Ishikawa (cell line): Measurements from ENCODE around the gene TMEM141.

Experiments used
- CEBPB ChIP-seq: IDR thresholded peaks from 2 replicates; pipeline ENCODE4 v1.6.1; 2012
- CREB1 ChIP-seq: IDR thresholded peaks from 2 replicates; pipeline ENCODE4 v1.6.1; 2012; ENCODE audit warnings: low read depth
- EGR1 ChIP-seq: IDR thresholded peaks from 2 replicates; pipeline ENCODE4 v1.6.1; 2012
- EP300 ChIP-seq: IDR thresholded peaks from 2 replicates; pipeline ENCODE4 v1.6.1; 2012; ENCODE audit warnings: borderline replicate concordance
- FOXM1 ChIP-seq: IDR thresholded peaks from 2 replicates; pipeline ENCODE4 v1.6.1; 2012; ENCODE audit warnings: low read depth, borderline replicate concordance
- MAX ChIP-seq: IDR thresholded peaks from 2 replicates; pipeline ENCODE4 v1.6.1; 2012
- NFIC ChIP-seq: IDR thresholded peaks from 2 replicates; pipeline ENCODE4 v1.6.1; 2012
- RAD21 ChIP-seq: IDR thresholded peaks from 2 replicates; pipeline ENCODE4 v1.6.1; 2012; ENCODE audit warnings: low read depth
- TAF1 ChIP-seq: IDR thresholded peaks from 2 replicates; pipeline ENCODE4 v1.6.1; 2012; ENCODE audit warnings: low read depth, mild to moderate bottlenecking
- TCF12 ChIP-seq: IDR thresholded peaks from 2 replicates; pipeline ENCODE4 v1.6.1; 2012; ENCODE audit warnings: low read depth
- TEAD4 ChIP-seq: IDR thresholded peaks from 2 replicates; pipeline ENCODE4 v1.6.1; 2012
- USF1 ChIP-seq: IDR thresholded peaks from 2 replicates; pipeline ENCODE4 v1.6.1; 2012
- YY1 ChIP-seq: IDR thresholded peaks from 2 replicates; pipeline ENCODE4 v1.6.1; 2012; ENCODE audit warnings: low read depth
- ZBTB7A ChIP-seq: IDR thresholded peaks from 2 replicates; pipeline ENCODE4 v1.6.1; 2012; ENCODE audit warnings: low read depth
- TF ChIP-seq, protein P1 (sequence below): IDR thresholded peaks from 2 replicates; pipeline ENCODE4 v1.6.1; 2012; ENCODE audit warnings: low read depth, mild to moderate bottlenecking

The TMEM141 gene

DNA sequence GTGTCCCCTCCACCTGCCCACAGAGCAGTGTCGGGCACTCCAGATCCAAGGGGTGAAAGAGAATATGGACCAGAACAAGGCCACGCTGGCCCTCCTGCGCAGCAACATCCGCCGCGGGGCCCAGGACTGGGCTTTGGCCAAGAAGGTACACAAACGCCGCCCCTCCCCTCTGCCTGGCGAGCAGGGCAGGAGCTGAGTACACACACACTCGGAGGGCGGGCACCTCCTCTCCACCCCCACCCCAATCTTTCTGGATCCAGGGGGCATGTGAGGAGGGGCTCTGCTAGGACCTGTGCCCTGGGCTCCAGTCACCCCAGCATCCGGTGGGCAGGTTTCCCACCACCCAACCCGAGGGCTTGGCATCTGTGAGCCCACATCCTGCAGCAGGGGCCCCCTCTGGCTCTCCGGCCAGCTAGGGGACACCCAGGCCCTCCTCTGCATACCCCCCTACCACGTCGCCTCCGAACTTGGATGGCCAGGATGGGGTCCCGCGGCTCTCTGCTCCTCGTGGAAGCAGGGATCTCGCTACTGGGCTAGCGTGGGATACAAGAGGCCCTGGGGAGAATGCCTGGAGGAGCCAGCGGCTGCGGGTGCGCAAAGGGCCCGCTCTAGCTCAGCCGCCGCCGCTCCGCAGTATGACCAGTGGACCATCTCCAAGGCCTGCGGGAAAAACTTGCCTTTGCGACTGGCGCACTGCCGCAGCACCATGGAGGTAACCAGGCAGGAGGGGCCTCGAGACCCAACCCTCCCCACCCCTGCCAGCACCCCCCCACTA, 8.1 kb downstream of the TMEM141 start:
- TF ChIP-seq NFIC (no peak), CREB1 (no peak), ZBTB7A (0 out of 2 replicates have a peak, but pooled peaks have one; percentile 35)

- TF ChIP-seq TCF12 (0 out of 2 replicates have a peak, but pooled peaks have one; percentile 29), TEAD4 (0 out of 2 replicates have a peak, but pooled peaks have one; percentile 14), EP300 (no peak), EGR1 (no peak), CEBPB (no peak), USF1 (no peak), MAX (peak; percentile 98), ZBTB7A (no peak; the same call in 1 of the 2 replicates), RAD21 (no peak), YY1 (0 out of 2 replicates have a peak, but pooled peaks have one; percentile 25), FOXM1 (no peak), TAF1 (peak; percentile 19; the same call in 1 of the 2 replicates), CREB1 (0 out of 2 replicates have a peak, but pooled peaks have one; percentile 12)
- TF ChIP-seq, protein P1, sequence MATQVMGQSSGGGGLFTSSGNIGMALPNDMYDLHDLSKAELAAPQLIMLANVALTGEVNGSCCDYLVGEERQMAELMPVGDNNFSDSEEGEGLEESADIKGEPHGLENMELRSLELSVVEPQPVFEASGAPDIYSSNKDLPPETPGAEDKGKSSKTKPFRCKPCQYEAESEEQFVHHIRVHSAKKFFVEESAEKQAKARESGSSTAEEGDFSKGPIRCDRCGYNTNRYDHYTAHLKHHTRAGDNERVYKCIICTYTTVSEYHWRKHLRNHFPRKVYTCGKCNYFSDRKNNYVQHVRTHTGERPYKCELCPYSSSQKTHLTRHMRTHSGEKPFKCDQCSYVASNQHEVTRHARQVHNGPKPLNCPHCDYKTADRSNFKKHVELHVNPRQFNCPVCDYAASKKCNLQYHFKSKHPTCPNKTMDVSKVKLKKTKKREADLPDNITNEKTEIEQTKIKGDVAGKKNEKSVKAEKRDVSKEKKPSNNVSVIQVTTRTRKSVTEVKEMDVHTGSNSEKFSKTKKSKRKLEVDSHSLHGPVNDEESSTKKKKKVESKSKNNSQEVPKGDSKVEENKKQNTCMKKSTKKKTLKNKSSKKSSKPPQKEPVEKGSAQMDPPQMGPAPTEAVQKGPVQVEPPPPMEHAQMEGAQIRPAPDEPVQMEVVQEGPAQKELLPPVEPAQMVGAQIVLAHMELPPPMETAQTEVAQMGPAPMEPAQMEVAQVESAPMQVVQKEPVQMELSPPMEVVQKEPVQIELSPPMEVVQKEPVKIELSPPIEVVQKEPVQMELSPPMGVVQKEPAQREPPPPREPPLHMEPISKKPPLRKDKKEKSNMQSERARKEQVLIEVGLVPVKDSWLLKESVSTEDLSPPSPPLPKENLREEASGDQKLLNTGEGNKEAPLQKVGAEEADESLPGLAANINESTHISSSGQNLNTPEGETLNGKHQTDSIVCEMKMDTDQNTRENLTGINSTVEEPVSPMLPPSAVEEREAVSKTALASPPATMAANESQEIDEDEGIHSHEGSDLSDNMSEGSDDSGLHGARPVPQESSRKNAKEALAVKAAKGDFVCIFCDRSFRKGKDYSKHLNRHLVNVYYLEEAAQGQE: no peak
Observed at GRCh38 chr9:136799854-136800657, 8.9 kb downstream of the TMEM141 start.

DNA sequence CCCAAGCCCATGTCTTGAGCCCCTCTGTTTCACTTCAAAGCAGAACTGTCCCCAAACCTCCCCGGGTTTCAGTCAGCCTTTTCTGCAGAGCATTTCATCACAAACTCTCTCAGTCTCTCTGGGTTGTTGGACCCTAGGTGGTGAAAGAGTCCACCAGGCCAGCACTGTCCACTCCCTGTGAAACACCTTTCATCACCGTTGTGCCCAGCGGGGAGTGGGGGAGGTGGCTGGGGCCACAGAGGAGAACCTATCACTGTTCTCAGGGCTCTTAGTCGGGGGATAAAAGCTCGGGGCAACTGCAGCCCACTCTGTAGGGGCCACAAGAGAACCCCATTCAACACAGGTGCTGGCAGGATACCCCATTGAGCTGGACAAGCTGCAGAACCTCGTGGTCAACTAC, 11.2 kb downstream of the TMEM141 start:
- TF ChIP-seq RAD21: no peak
- no peak for TF ChIP-seq TEAD4
- TF ChIP-seq ZBTB7A: no peak
- no peak for TF ChIP-seq EGR1
- no peak for TF ChIP-seq TAF1
- TF ChIP-seq, protein P1: no peak

GRCh38 chr9:136803551-136804508, 12.7 kb downstream of the TMEM141 start:
- TF ChIP-seq EGR1: no peak
- TF ChIP-seq ZBTB7A: no peak
- no peak for TF ChIP-seq TAF1
- TF ChIP-seq YY1: no peak
- no peak for TF ChIP-seq MAX
- TF ChIP-seq CREB1: no peak
- TF ChIP-seq RAD21: no peak

DNA sequence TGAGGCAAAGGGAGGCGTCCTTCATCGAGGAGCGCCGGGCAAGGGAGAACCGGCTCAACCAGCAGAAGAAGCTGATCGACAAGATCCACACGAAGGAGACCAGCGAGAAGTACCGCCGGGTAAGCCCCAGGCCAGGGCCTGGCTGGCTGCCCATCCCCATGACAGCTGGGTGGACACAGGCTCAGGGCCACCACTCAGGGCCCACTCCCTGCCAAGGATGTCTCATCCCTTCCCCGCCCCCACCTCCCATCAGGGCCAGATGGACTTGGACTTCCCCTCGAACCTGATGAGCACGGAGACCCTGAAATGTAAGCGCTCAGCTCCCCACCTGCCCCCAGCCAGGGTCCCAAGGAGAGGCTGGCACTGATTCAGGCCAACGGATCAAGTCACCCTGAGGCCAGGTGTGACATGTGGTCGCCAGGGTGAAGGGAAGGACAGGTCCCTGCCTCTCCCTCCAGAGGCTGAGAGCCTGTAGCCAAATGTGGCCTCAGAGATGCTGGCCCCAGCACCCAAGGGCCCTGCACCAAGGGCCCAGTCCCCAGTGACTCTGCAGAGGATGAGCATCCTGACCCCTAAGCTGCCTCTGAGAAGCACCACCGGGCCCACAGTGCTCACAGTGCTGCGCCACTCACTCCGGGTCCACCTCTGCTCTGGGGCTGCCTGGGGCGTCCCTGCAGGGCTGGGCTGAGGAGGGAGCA, 13.5 kb downstream of the TMEM141 start:
- TF ChIP-seq TAF1 (no peak), USF1 (no peak), FOXM1 (no peak), RAD21 (no peak), CREB1 (no peak), CEBPB (no peak), TEAD4 (no peak), MAX (no peak), ZBTB7A (no peak), TCF12 (no peak), NFIC (no peak), EP300 (no peak), YY1 (no peak)
- TF ChIP-seq, protein P1: no peak
